ENCODE measurements around the gene ABCB11. TPM values are rescaled to one million over a fixed set of nuclear protein-coding genes. Genes with fewer than 3 reads are reported as not detected.

The ABCB11 gene
- total and polyA plus RNA-seq, 9 donors, result under 0.01 to 0.18 (median 0.03) TPM; not detected in 4

GRCh38 chr2:168912901-168913369 is 118.2 kb downstream of the ABCB11 start:
- intact Hi-C loops (cut with DNase I), result loop anchor here in 3 of 4 donors (10.0 kb wide), 2 partner anchors 138 to 568 kb away; no protein-coding TSS in a partner anchor
- TF ChIP-seq, protein P1, sequence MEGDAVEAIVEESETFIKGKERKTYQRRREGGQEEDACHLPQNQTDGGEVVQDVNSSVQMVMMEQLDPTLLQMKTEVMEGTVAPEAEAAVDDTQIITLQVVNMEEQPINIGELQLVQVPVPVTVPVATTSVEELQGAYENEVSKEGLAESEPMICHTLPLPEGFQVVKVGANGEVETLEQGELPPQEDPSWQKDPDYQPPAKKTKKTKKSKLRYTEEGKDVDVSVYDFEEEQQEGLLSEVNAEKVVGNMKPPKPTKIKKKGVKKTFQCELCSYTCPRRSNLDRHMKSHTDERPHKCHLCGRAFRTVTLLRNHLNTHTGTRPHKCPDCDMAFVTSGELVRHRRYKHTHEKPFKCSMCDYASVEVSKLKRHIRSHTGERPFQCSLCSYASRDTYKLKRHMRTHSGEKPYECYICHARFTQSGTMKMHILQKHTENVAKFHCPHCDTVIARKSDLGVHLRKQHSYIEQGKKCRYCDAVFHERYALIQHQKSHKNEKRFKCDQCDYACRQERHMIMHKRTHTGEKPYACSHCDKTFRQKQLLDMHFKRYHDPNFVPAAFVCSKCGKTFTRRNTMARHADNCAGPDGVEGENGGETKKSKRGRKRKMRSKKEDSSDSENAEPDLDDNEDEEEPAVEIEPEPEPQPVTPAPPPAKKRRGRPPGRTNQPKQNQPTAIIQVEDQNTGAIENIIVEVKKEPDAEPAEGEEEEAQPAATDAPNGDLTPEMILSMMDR (IDR thresholded peaks at IDR 0.05), result no peak
- TF ChIP-seq EP300 (IDR thresholded peaks at IDR 0.05) (no peak), POLR2A (IDR thresholded peaks at IDR 0.05) (no peak)
- DNase-seq, result peak; percentile 27 to 78 (median 53)
- Histone ChIP-seq H3K4me3 (no peak overlapping the region), H3K9me3 (no peaks in the 10 kb centered on the region), H3K36me3 (no peaks in the 10 kb centered on the region), H3K4me1 (ENCODE audit: insufficient read depth) (peaks cover 2% of the 10 kb centered on the region), H3K27me3 (no peaks in the 10 kb centered on the region), H3K27ac (no peak overlapping the region)
- 13 to 30% (median 21%) methylated on average over 21 of the region's 21 CpGs for WGBS, 3 donors

DNA sequence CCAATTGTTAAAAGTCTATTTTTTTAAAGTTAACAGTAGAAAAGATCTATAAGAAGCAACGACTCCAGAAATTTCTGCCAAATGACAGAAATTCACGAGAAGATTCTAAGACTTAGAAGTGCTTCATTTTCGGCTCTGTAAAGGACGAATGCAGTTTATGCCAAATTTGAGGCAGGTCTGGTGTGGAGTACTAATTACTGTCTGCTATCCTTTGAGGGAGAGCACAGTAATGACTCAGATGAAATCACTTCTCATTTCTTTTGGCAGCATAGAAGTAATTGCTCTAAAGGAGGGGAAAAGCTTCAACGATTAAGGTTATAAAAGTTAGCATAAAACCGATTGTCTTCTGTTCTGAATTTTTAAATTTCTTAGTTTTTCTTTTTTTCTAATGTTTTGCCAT is 118.7 kb downstream of the ABCB11 start:
- TF ChIP-seq, protein P1 (IDR thresholded peaks at IDR 0.05), result no peak
- TF ChIP-seq POLR2A (IDR thresholded peaks at IDR 0.05) (no peak), EP300 (IDR thresholded peaks at IDR 0.05) (no peak)
- no peaks in the 10 kb centered on the region for H3K27me3 ChIP-seq
- no peaks in the 10 kb centered on the region for H3K9me3 ChIP-seq
- H3K4me1 ChIP-seq (ENCODE audit: insufficient read depth), result peaks cover 2% of the 10 kb centered on the region
- DNase-seq, result no peak
- H3K36me3 ChIP-seq, result no peaks in the 10 kb centered on the region
- H3K4me3 ChIP-seq, result no peak overlapping the region
- no peak overlapping the region for H3K27ac ChIP-seq
- intact Hi-C loops (cut with DNase I), result loop anchor here in 3 of 4 donors (10.0 kb wide), 2 partner anchors 138 to 568 kb away; no protein-coding TSS in a partner anchor
- WGBS, 3 donors, result 24 to 37% (median 31%) methylated on average over 6 of the region's 6 CpGs

DNA sequence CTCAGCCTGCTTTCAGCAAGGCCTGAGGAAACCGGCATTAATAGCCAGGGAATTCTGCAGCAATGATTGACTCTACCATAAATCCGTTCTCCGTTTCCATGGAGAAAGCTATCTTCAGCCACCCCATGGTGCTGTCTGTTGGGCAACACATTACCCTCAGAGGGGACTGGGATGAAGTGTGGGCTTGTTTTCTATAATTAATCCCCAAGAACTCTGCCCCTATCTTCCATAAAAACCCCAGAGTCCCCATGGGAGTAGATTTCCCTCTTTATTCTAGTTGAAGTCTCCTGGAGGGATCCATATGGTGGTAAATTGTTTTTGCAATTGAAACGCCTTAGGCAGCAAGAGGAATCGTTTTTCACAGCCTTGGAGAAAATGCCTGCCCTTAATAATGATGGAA is 120.8 kb downstream of the ABCB11 start:
- Histone ChIP-seq H3K36me3 (no peaks in the 10 kb centered on the region), H3K27me3 (no peaks in the 10 kb centered on the region), H3K9me3 (no peaks in the 10 kb centered on the region), H3K4me3 (no peak overlapping the region), H3K27ac (no peak overlapping the region), H3K4me1 (ENCODE audit: insufficient read depth) (peaks cover 2% of the 10 kb centered on the region)
- TF ChIP-seq, protein P1 (IDR thresholded peaks at IDR 0.05), result no peak
- TF ChIP-seq EP300 (IDR thresholded peaks at IDR 0.05) (no peak), POLR2A (IDR thresholded peaks at IDR 0.05) (no peak)
- intact Hi-C loops (cut with DNase I), result loop anchor here in 3 of 4 donors (10.0 kb wide), 2 partner anchors 136 to 566 kb away; no protein-coding TSS in a partner anchor
- 77 to 81% (median 81%) methylated on average over 5 of the region's 5 CpGs for WGBS, 3 donors
- DNase-seq, result no peak

DNA sequence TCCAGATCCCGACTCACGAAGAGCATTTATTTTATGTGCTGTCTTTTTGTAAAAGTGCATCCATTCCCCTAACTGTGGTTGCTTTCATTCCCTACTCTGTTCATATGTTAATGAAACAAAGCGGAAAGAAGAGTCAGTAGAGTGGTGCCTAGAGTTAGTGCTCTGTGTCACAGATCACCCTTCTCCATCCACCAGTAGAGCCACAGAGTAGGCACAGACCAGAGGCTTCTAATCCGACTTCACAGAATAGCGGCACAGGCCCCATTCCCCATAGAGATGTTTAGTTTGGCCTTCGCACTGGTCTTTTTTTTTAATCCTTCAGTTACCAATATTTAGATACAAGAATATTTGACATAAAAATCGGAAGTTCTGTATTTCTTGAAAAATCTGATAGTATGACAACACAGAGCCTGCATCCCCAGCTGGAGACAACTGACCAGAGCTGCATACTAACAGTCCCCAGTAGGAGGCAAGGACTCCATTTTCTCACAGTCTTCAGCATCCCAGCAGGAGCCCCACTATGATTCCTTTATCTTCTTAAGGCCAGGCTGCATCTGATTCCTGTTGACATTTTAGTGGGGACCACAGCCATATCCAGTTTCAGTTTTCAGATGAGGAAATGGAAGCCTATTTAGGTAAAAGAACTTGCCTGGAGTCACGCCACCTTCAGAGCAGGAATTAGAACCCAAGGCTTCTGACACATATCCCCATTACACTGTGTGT is 123.0 kb downstream of the ABCB11 start:
- no peaks in the 10 kb centered on the region for H3K4me1 ChIP-seq (ENCODE audit: insufficient read depth)
- H3K9me3 ChIP-seq, result no peaks in the 10 kb centered on the region
- no peaks in the 10 kb centered on the region for H3K27me3 ChIP-seq
- TF ChIP-seq, protein P1 (IDR thresholded peaks at IDR 0.05), result no peak
- no peak for TF ChIP-seq POLR2A (IDR thresholded peaks at IDR 0.05)
- no peak for TF ChIP-seq EP300 (IDR thresholded peaks at IDR 0.05)
- no peaks in the 10 kb centered on the region for H3K36me3 ChIP-seq
- DNase-seq, result no peak
- 91 to 94% (median 92%) methylated on average over 8 of the region's 8 CpGs for WGBS, 3 donors
- H3K4me3 ChIP-seq, result no peak overlapping the region
- no peak overlapping the region for H3K27ac ChIP-seq
- intact Hi-C loops (cut with DNase I), result no loop called here
